CD4-positive, alpha-beta T cell (primary cell): ENCODE data around the gene APP. TPM values are rescaled to one million over a fixed set of nuclear protein-coding genes. Genes with fewer than 3 reads are reported as not detected.

Experiments
- ATAC-seq: fragments of 200-7000 bp; cut with Tn5 transposase; one replicate; pipeline ENCODE4 v1.10.0; 2022; ENCODE audit warnings: mild to moderate bottlenecking; ENCODE audit not compliant: poor library complexity
- CTCF ChIA-PET: fragments of 350-600 bp; sonication (Branson Sonifier 250); formaldehyde crosslinking; loops from one replicate; lab custom pipeline; 2021; ENCODE audit warnings: antibody characterized with exemption, inconsistent platforms; lab: Charles Lee
- POLR2A ChIA-PET: fragments of 350-600 bp; sonication (Branson Sonifier 250); formaldehyde crosslinking; loops from one replicate; lab custom pipeline; 2021; ENCODE audit warnings: antibody characterized with exemption, inconsistent platforms; lab: Charles Lee
- DNase-seq, 14 experiments: peaks; one replicate each; pipeline ENCODE4 v3.0.0-alpha.2; 2013 to 2020; ENCODE audit warnings: mixed read lengths in 2 of 14
- H3K27ac ChIP-seq, 2 donors: one replicate each; pipeline versions ENCODE4 v1.5.1 to v1.7.0; 2013; ENCODE audit warnings: low read length in 2 of 2, low read depth in 1 of 2, mild to moderate bottlenecking in 1 of 2
- H3K27me3 ChIP-seq, 2 experiments: 1 replicate in 1 of 2; 2 replicates in 1 of 2; pipeline versions ENCODE4 v1.6.1 to v1.7.0; 2013; ENCODE audit warnings: low read length in 2 of 2, control low read depth in 1 of 2, mild to moderate bottlenecking in 1 of 2, moderate library complexity in 1 of 2; ENCODE audit not compliant: insufficient read depth in 2 of 2, control insufficient read depth in 1 of 2
- H3K36me3 ChIP-seq: one replicate; pipeline ENCODE4 v1.6.1; 2013; ENCODE audit warnings: low read length, control low read depth; ENCODE audit not compliant: insufficient read depth
- H3K4me1 ChIP-seq: one replicate; pipeline ENCODE4 v1.6.1; 2013; ENCODE audit warnings: low read length, control low read depth; ENCODE audit not compliant: insufficient read depth
- H3K4me3 ChIP-seq: one replicate; pipeline ENCODE4 v1.5.1; 2013; ENCODE audit warnings: mild to moderate bottlenecking, low read length, moderate library complexity
- H3K9me3 ChIP-seq, 2 experiments: 1 replicate in 1 of 2; 2 replicates in 1 of 2; pipeline versions ENCODE4 v1.6.1 to v1.7.0; 2013; ENCODE audit warnings: low read length in 2 of 2, mild to moderate bottlenecking in 2 of 2, control low read depth in 1 of 2, moderate library complexity in 1 of 2; ENCODE audit not compliant: control insufficient read depth in 1 of 2, insufficient read depth in 1 of 2
- H3K27ac Mint-ChIP-seq: one replicate; pipeline ENCODE4 v1.8.0; 2020; ENCODE audit warnings: mixed read lengths
- H3K27me3 Mint-ChIP-seq: one replicate; pipeline ENCODE4 v1.8.0; 2021; ENCODE audit warnings: mixed read lengths
- H3K36me3 Mint-ChIP-seq: one replicate; pipeline ENCODE4 v1.8.0; 2021; ENCODE audit warnings: low read depth, mixed read lengths
- H3K4me1 Mint-ChIP-seq: one replicate; pipeline ENCODE4 v1.8.0; 2021; ENCODE audit warnings: low read depth, mixed read lengths
- H3K4me3 Mint-ChIP-seq: one replicate; pipeline ENCODE4 v1.8.0; 2020; ENCODE audit warnings: mild to moderate bottlenecking, mixed read lengths
- H3K9me3 Mint-ChIP-seq: one replicate; pipeline ENCODE4 v1.8.0; 2020; ENCODE audit warnings: mixed read lengths
- intact Hi-C, 2 experiments: fragments of 100-400 bp; cut with DNase I in 1 of 2; cut with micrococcal nuclease in 1 of 2; formaldehyde crosslinking; loops; one replicate each; pipeline versions ENCODE4 v1.15.1 to v1.9.0; 2023 to 2025; cut with DNase I, micrococcal nuclease
- total RNA-seq, 174 experiments: library from RNA in 2 of 174; stranded (reverse) in 2 of 174; gene quantifications; one replicate each; pipeline ENCODE4 v1.2.3 and lab custom pipeline; 2021 to 2026
- TF ChIP-seq, protein P1 (sequence below): fragments of 200-600 bp; IDR thresholded peaks from one replicate; pipeline ENCODE4 v1.8.0; 2022; ENCODE audit warnings: antibody characterized with exemption, mild to moderate bottlenecking

The APP gene
- total RNA-seq, 2 experiments from 2014 or later = 43.6 to 44.4 TPM

DNA sequence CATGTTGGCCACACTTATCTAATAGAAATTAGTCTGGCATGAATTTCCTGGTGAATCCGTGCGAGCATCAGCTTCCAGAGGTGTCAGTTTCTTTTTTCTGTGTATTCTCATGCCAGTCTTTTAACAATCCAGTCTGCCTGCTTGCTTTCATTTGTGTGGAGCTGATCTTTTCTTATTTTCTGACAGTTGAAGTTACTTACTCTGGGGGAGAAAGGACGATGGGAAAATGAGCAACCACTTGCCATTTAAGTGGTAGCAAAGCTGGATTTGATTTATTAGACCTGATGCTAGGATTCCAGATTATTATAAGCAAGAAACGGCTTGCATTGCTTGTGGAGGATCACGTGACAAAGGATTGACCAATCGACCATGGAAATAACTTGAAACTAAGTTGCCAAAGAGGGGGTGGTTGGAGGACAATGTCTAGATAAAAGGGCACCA, 24.3 kb upstream of the APP start:
- no peak for DNase-seq
- intact Hi-C loops = no loop called here

DNA sequence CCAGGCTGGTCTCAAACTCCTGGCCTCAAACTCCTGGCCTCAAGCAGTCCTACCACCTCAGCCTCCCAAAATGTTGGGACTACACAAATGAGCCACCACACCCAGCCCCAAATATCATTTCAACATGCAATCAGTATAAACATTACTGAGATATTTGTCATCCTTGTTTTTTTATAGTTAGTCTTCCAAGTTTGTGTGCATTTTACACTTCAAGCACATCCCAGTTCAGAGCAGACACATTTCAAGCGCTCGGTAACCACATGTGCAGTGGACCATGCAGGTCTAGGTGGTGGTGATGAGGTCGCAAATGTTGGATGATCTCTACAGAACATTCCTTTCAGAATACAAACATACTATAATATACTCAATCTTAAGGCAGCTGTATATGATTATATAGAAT, 23.8 kb upstream of the APP start:
- H3K4me1 Mint-ChIP-seq = no peaks in the 10 kb centered on the region
- Histone ChIP-seq H3K9me3 (no peaks in the 10 kb centered on the region), H3K27me3 (no peaks in the 10 kb centered on the region), H3K4me3 (no peak overlapping the region), H3K4me1 (no peaks in the 10 kb centered on the region), H3K27ac (no peak overlapping the region), H3K36me3 (no peaks in the 10 kb centered on the region)
- no peak overlapping the region for H3K4me3 Mint-ChIP-seq
- ChIA-PET POLR2A (no interaction called here), CTCF (no interaction called here)
- DNase-seq (no peak), ATAC-seq (no peak)
- TF ChIP-seq, protein P1, sequence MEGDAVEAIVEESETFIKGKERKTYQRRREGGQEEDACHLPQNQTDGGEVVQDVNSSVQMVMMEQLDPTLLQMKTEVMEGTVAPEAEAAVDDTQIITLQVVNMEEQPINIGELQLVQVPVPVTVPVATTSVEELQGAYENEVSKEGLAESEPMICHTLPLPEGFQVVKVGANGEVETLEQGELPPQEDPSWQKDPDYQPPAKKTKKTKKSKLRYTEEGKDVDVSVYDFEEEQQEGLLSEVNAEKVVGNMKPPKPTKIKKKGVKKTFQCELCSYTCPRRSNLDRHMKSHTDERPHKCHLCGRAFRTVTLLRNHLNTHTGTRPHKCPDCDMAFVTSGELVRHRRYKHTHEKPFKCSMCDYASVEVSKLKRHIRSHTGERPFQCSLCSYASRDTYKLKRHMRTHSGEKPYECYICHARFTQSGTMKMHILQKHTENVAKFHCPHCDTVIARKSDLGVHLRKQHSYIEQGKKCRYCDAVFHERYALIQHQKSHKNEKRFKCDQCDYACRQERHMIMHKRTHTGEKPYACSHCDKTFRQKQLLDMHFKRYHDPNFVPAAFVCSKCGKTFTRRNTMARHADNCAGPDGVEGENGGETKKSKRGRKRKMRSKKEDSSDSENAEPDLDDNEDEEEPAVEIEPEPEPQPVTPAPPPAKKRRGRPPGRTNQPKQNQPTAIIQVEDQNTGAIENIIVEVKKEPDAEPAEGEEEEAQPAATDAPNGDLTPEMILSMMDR = no peak
- H3K9me3 Mint-ChIP-seq = no peaks in the 10 kb centered on the region
- H3K27me3 Mint-ChIP-seq = no peaks in the 10 kb centered on the region
- intact Hi-C loops = no loop called here
- H3K27ac Mint-ChIP-seq = no peak overlapping the region
- H3K36me3 Mint-ChIP-seq = no peaks in the 10 kb centered on the region

More for the DNA sequence above, 24.3 kb upstream of the APP start:
- no peaks in the 10 kb centered on the region for H3K36me3 ChIP-seq
- TF ChIP-seq, protein P1 = no peak
- H3K36me3 Mint-ChIP-seq = no peaks in the 10 kb centered on the region
- no peaks in the 10 kb centered on the region for H3K4me1 Mint-ChIP-seq
- no peaks in the 10 kb centered on the region for H3K9me3 ChIP-seq
- no peaks in the 10 kb centered on the region for H3K27me3 ChIP-seq
- ATAC-seq = no peak
- no peak overlapping the region for H3K27ac Mint-ChIP-seq
- no peaks in the 10 kb centered on the region for H3K27me3 Mint-ChIP-seq
- no peaks in the 10 kb centered on the region for H3K4me1 ChIP-seq
- ChIA-PET CTCF (no interaction called here), POLR2A (no interaction called here)
- no peak overlapping the region for H3K27ac ChIP-seq
- no peak overlapping the region for H3K4me3 ChIP-seq
- H3K4me3 Mint-ChIP-seq = no peak overlapping the region
- H3K9me3 Mint-ChIP-seq = no peaks in the 10 kb centered on the region

DNA sequence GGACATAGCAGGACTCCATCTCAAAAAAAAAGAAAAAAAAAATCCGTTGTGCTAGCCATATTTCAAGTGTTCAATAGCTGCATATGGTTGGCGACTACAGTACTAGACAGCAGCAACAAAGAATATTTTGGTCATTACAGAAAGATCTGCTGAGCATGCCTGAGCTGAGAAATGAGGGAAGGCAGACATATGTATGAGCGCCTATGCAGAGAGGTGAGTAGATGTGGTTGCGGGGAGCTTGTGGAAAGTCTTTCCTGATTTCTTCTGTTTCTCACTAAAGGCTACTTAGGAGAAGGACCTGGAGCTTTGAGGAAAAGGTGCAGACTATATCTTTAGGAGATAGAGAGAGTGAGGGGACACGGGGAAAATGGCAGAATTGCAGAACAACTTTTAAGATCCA, 21.0 kb upstream of the APP start:
- ATAC-seq = no peak
- Mint-ChIP-seq H3K4me1 (no peaks in the 10 kb centered on the region), H3K36me3 (no peaks in the 10 kb centered on the region), H3K9me3 (no peaks in the 10 kb centered on the region), H3K27me3 (no peaks in the 10 kb centered on the region), H3K4me3 (no peak overlapping the region), H3K27ac (no peak overlapping the region)
- Histone ChIP-seq H3K27ac (no peak overlapping the region), H3K4me3 (no peak overlapping the region), H3K27me3 (no peaks in the 10 kb centered on the region), H3K4me1 (no peaks in the 10 kb centered on the region), H3K36me3 (no peaks in the 10 kb centered on the region), H3K9me3 (no peaks in the 10 kb centered on the region)
- POLR2A ChIA-PET = no interaction called here
- intact Hi-C loops = no loop called here
- DNase-seq = no peak
- TF ChIP-seq, protein P1 = no peak
- CTCF ChIA-PET = no interaction called here
